Measurements from ENCODE around the gene RBMS1.

DNA sequence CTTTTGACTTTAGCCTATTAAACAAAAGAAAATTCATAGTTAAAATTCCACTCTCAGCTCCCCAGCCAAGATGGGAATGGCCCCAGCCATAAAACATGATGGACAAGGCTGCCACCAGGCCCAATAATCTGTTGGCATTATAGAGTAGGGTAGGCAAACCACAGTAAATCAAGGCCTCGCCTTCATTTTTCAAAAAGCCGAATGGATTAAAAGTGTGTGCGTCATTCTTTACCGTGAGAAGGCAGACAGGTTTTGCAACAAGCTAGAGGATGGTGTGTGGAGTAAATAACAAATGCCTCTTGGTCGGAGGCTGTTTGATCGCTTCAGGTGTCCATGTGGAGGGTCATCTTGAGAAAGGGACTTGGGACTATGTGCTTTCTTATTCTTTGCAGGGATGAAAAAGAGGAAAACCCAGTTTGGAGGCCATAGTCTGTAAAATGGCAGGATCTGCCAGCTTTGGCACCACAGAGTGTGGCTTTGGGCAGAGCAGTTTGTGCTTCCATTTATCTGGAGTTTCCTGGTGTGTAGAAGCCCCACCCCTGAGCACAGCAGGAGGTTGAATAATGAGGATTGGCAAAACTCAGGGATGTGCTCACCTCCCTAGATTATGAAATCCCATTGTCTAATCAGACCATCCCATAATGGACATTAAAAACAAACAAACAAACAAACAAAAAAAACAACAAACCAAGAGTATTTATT is 236.4 kb downstream of the RBMS1 start:
- TF ChIP-seq POLR2AphosphoS5 (IDR thresholded peaks at IDR 0.05) (no peak), POLR2A (IDR thresholded peaks at IDR 0.05) (no peak), EP300 (IDR thresholded peaks at IDR 0.05) (no peak)
- TF ChIP-seq, protein P1, sequence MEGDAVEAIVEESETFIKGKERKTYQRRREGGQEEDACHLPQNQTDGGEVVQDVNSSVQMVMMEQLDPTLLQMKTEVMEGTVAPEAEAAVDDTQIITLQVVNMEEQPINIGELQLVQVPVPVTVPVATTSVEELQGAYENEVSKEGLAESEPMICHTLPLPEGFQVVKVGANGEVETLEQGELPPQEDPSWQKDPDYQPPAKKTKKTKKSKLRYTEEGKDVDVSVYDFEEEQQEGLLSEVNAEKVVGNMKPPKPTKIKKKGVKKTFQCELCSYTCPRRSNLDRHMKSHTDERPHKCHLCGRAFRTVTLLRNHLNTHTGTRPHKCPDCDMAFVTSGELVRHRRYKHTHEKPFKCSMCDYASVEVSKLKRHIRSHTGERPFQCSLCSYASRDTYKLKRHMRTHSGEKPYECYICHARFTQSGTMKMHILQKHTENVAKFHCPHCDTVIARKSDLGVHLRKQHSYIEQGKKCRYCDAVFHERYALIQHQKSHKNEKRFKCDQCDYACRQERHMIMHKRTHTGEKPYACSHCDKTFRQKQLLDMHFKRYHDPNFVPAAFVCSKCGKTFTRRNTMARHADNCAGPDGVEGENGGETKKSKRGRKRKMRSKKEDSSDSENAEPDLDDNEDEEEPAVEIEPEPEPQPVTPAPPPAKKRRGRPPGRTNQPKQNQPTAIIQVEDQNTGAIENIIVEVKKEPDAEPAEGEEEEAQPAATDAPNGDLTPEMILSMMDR (IDR thresholded peaks at IDR 0.05): no peak

Data from gastroesophageal sphincter (tissue), 3 donors.